HL-60 (cell line): ENCODE measurements around the gene LAMP1.

ENCODE experiments used
- DNase-seq, 2 experiments: peaks; one replicate each; pipeline ENCODE4 v3.0.0-alpha.2; 2010 to 2020; ENCODE audit warnings: low read depth in 1 of 2, low spot score in 1 of 2
- H3K27ac ChIP-seq: fragments of 250-450 bp; sonication (Bioruptor Pico); replicated peaks from 2 replicates; pipeline ENCODE4 v1.5.1; 2020; ENCODE audit warnings: mild to moderate bottlenecking, moderate library complexity
- H3K27me3 ChIP-seq: fragments of 250-450 bp; sonication (Bioruptor Pico); 2 replicates; pipeline ENCODE4 v1.5.1; 2021; ENCODE audit warnings: mild to moderate bottlenecking, moderate library complexity; ENCODE audit not compliant: insufficient read depth, poor library complexity, severe bottlenecking
- H3K4me3 ChIP-seq: replicated peaks from 2 replicates; pipeline ENCODE4 v1.5.1; 2011; ENCODE audit warnings: mild to moderate bottlenecking, control low read depth, low read length; ENCODE audit not compliant: insufficient read depth
- GABPA ChIP-seq: IDR thresholded peaks from 2 replicates; pipeline ENCODE4 v1.6.1; 2012; ENCODE audit warnings: low read depth
- POLR2AphosphoS5 ChIP-seq: IDR thresholded peaks from 2 replicates; pipeline ENCODE4 v1.6.1; 2012; ENCODE audit warnings: low read depth
- SPI1 ChIP-seq: IDR thresholded peaks from 2 replicates; pipeline ENCODE4 v1.6.1; 2012; ENCODE audit warnings: low read depth, mild to moderate bottlenecking, borderline replicate concordance
- TF ChIP-seq, protein P1 (sequence below): IDR thresholded peaks from 2 replicates; pipeline ENCODE4 v1.6.1; 2012; ENCODE audit warnings: low read depth; ENCODE audit not compliant: insufficient replicate concordance
- TF ChIP-seq, protein P2 (sequence below): IDR thresholded peaks from one replicate; pipeline ENCODE4 v1.5.1; 2011; ENCODE audit warnings: low read length, control low read depth, inconsistent platforms; ENCODE audit not compliant: insufficient read depth

Gene LAMP1

DNA sequence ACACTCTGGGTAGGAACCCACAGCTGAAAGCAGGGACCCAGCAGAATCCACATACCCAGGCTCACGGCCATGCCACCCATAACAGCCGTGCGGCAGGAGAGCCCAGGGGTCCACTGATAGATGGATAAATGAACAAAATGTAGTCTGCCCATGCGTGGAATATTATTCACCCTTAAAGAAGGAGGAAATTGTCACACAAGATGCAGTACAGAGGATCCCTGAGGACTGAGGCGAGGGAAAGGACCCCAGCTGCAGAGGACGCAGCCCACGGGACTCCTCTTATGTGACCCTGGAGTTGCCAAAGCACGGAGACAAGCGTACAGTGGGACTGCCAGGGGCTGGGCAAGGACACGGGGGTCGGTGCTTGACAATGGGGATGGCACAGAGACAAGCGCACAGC is 56.2 kb downstream of the LAMP1 start:
- H3K27me3 ChIP-seq, result peaks cover 9% of the 10 kb centered on the region
- no peak overlapping the region for H3K27ac ChIP-seq
- H3K4me3 ChIP-seq, result no peak overlapping the region
- DNase-seq, result no peak
- TF ChIP-seq, protein P1, sequence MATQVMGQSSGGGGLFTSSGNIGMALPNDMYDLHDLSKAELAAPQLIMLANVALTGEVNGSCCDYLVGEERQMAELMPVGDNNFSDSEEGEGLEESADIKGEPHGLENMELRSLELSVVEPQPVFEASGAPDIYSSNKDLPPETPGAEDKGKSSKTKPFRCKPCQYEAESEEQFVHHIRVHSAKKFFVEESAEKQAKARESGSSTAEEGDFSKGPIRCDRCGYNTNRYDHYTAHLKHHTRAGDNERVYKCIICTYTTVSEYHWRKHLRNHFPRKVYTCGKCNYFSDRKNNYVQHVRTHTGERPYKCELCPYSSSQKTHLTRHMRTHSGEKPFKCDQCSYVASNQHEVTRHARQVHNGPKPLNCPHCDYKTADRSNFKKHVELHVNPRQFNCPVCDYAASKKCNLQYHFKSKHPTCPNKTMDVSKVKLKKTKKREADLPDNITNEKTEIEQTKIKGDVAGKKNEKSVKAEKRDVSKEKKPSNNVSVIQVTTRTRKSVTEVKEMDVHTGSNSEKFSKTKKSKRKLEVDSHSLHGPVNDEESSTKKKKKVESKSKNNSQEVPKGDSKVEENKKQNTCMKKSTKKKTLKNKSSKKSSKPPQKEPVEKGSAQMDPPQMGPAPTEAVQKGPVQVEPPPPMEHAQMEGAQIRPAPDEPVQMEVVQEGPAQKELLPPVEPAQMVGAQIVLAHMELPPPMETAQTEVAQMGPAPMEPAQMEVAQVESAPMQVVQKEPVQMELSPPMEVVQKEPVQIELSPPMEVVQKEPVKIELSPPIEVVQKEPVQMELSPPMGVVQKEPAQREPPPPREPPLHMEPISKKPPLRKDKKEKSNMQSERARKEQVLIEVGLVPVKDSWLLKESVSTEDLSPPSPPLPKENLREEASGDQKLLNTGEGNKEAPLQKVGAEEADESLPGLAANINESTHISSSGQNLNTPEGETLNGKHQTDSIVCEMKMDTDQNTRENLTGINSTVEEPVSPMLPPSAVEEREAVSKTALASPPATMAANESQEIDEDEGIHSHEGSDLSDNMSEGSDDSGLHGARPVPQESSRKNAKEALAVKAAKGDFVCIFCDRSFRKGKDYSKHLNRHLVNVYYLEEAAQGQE, result no peak
- TF ChIP-seq POLR2AphosphoS5, result no peak

DNA sequence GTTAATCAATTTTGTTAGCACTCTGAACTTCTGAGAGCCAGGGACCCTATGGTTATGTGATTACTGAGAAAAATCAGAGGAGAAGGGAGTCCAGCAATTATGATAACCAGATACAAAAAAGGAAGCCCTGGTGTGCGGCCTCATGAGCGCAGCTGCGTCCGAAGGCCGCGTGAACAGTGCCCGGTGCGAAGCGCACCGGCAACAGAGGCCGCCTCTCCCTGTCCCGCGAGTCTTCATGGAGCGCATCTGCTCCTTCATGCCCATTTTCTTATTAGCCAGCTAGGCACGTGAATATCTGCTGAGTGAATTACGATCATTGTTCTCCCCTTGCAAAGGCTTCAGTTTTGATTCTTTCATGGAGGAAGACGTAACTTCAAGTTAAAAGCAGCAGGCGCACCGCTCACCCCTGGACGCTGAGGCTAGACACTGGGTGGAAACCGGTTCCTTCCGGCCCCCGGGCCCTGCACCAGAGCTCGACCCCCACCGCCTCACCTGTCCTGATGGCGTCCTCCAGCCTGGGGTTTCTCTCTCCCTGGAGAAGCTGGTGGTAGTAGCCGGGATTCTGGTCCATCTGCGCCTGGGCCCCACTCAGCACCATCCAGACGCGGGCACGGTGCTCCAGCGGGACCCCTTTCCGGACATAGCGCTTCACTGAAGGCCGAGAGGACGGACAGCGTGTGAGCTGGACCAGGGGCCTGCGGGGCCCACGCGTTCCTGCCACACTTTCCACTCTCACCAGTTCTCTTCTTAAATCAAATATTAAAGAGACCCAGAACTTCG is 58.0 kb downstream of the LAMP1 start:
- TF ChIP-seq, protein P1, result no peak
- TF ChIP-seq SPI1 (no peak), POLR2AphosphoS5 (no peak), GABPA (no peak)
- TF ChIP-seq, protein P2, sequence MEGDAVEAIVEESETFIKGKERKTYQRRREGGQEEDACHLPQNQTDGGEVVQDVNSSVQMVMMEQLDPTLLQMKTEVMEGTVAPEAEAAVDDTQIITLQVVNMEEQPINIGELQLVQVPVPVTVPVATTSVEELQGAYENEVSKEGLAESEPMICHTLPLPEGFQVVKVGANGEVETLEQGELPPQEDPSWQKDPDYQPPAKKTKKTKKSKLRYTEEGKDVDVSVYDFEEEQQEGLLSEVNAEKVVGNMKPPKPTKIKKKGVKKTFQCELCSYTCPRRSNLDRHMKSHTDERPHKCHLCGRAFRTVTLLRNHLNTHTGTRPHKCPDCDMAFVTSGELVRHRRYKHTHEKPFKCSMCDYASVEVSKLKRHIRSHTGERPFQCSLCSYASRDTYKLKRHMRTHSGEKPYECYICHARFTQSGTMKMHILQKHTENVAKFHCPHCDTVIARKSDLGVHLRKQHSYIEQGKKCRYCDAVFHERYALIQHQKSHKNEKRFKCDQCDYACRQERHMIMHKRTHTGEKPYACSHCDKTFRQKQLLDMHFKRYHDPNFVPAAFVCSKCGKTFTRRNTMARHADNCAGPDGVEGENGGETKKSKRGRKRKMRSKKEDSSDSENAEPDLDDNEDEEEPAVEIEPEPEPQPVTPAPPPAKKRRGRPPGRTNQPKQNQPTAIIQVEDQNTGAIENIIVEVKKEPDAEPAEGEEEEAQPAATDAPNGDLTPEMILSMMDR, result no peak
- no peak overlapping the region for H3K4me3 ChIP-seq
- DNase-seq, result no peak
- H3K27ac ChIP-seq, result no peak overlapping the region
- H3K27me3 ChIP-seq, result peaks cover 18% of the 10 kb centered on the region

DNA sequence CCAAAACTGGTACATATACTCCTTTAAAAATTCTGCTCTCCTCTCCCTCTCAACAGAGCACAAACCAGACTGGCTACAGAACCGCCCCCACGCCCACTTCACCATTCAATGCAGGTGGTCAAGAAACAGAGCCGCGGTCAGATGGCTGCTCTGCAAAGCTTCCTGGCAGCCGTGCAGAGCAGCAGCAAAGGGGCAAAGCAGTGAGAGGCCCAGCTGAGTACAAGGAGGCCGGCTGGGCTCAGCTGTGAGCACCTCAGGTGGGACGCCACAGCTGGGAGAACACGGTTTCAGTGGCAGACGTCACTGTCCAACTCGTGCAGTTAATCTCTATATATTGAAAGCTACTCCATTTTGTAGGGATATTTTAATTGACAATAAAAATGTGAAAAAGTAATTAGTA is 58.6 kb downstream of the LAMP1 start:
- no peak for DNase-seq
- H3K4me3 ChIP-seq, result no peak overlapping the region
- TF ChIP-seq POLR2AphosphoS5, result no peak
- TF ChIP-seq SPI1, result no peak
- TF ChIP-seq, protein P2, result no peak
- TF ChIP-seq, protein P1, result no peak
- no peak for TF ChIP-seq GABPA
- peaks cover 24% of the 10 kb centered on the region for H3K27me3 ChIP-seq
- no peak overlapping the region for H3K27ac ChIP-seq
